GM23338 (cell line): ENCODE measurements around the gene TCF3. TPM values are rescaled to one million over a fixed set of nuclear protein-coding genes. Genes with fewer than 3 reads are reported as not detected.

Experiments used
- ATAC-seq: fragments of 200-7000 bp; cut with Tn5 transposase; 3 replicates; pipeline ENCODE4 v1.9.1; 2020
- DNase-seq: peaks from one replicate; pipeline ENCODE4 v3.0.0-alpha.2; 2015; ENCODE audit warnings: low spot score
- H2AFZ ChIP-seq: fragments of 200-600 bp; sonication (generic); 2 replicates; pipeline ENCODE4 v1.8.0; 2016; ENCODE audit warnings: antibody characterized with exemption, mild to moderate bottlenecking, moderate library complexity
- H3F3A ChIP-seq: fragments of 200-600 bp; sonication (generic); replicated peaks from 2 replicates; pipeline ENCODE4 v1.8.0; 2017; ENCODE audit warnings: antibody characterized with exemption, mixed run types, low read depth
- H3K27ac ChIP-seq: fragments of 200-600 bp; sonication (generic); 2 replicates; pipeline ENCODE4 v1.6.1; 2016; ENCODE audit warnings: low read depth
- H3K27me3 ChIP-seq: fragments of 200-600 bp; sonication (generic); 2 replicates; pipeline ENCODE4 v1.8.0; 2016; ENCODE audit warnings: mild to moderate bottlenecking, mixed run types, moderate library complexity; ENCODE audit not compliant: insufficient read depth
- H3K36me3 ChIP-seq: fragments of 200-600 bp; sonication (generic); 2 replicates; pipeline ENCODE4 v1.8.0; 2016; ENCODE audit warnings: mild to moderate bottlenecking; ENCODE audit not compliant: insufficient read depth
- H3K4me1 ChIP-seq: fragments of 200-600 bp; sonication (generic); 2 replicates; pipeline ENCODE4 v1.8.0; 2016; ENCODE audit warnings: mild to moderate bottlenecking, moderate library complexity; ENCODE audit not compliant: insufficient read depth
- H3K4me2 ChIP-seq: fragments of 200-600 bp; sonication (generic); 2 replicates; pipeline ENCODE4 v1.7.1; 2017; ENCODE audit warnings: mixed run types
- H3K4me3 ChIP-seq: fragments of 200-600 bp; sonication (generic); 2 replicates; pipeline ENCODE4 v1.6.1; 2016; ENCODE audit warnings: mixed run types
- H3K79me2 ChIP-seq: fragments of 200-600 bp; sonication (generic); replicated peaks from 2 replicates; pipeline ENCODE4 v1.8.0; 2017; ENCODE audit warnings: mild to moderate bottlenecking; ENCODE audit not compliant: insufficient read depth
- H3K9me2 ChIP-seq: fragments of 200-600 bp; sonication (generic); 2 replicates; pipeline ENCODE4 v1.8.0; 2017; ENCODE audit not compliant: insufficient read depth
- H4K20me1 ChIP-seq: fragments of 200-600 bp; sonication (generic); replicated peaks from 2 replicates; pipeline ENCODE4 v1.8.0; 2017; ENCODE audit warnings: mild to moderate bottlenecking; ENCODE audit not compliant: insufficient read depth
- H3K27ac Mint-ChIP-seq: 2 replicates; pipeline ENCODE4 v1.8.0; 2020; ENCODE audit warnings: inconsistent platforms, mild to moderate bottlenecking, moderate library complexity, mixed read lengths
- H3K27me3 Mint-ChIP-seq: 3 replicates; pipeline ENCODE4 v1.8.0; 2022; ENCODE audit warnings: low read depth, mild to moderate bottlenecking, moderate library complexity, mixed read lengths, inconsistent platforms; ENCODE audit not compliant: insufficient read depth, poor library complexity
- H3K36me3 Mint-ChIP-seq: 3 replicates; pipeline ENCODE4 v1.8.0; 2021; ENCODE audit warnings: low read depth, mild to moderate bottlenecking, inconsistent platforms, moderate library complexity, mixed read lengths
- H3K4me1 Mint-ChIP-seq: 3 replicates; pipeline ENCODE4 v1.8.0; 2020; ENCODE audit warnings: mild to moderate bottlenecking, inconsistent platforms, mixed read lengths
- H3K4me3 Mint-ChIP-seq: 3 replicates; pipeline ENCODE4 v1.8.0; 2021; ENCODE audit warnings: moderate library complexity, mild to moderate bottlenecking, inconsistent platforms, mixed read lengths
- H3K9me3 Mint-ChIP-seq: 3 replicates; pipeline ENCODE4 v1.8.0; 2020; ENCODE audit warnings: moderate library complexity, mild to moderate bottlenecking, inconsistent platforms, mixed read lengths
- CREB1 ChIP-seq: fragments of 250-450 bp; sonication (Bioruptor Pico); IDR thresholded peaks from 2 replicates; pipeline ENCODE4 v1.5.0; 2020; ENCODE audit warnings: low read depth, mild to moderate bottlenecking, moderate library complexity
- EZH2 ChIP-seq: fragments of 200-600 bp; sonication (generic); IDR thresholded peaks from one replicate; pipeline ENCODE4 v1.8.0; 2017; ENCODE audit warnings: antibody characterized with exemption, mild to moderate bottlenecking, low read depth; ENCODE audit not compliant: unreplicated experiment
- EZH2phosphoT487 ChIP-seq: fragments of 200-600 bp; sonication (generic); IDR thresholded peaks from one replicate; pipeline ENCODE4 v1.8.1; 2018; ENCODE audit warnings: antibody characterized with exemption; ENCODE audit not compliant: unreplicated experiment
- JUNB ChIP-seq: IDR thresholded peaks from one replicate; pipeline ENCODE4 v1.6.1; 2016; ENCODE audit warnings: antibody characterized with exemption; ENCODE audit not compliant: unreplicated experiment
- NANOG ChIP-seq: IDR thresholded peaks from 2 replicates; pipeline ENCODE4 v1.6.1; 2016; ENCODE audit warnings: antibody characterized with exemption, borderline replicate concordance
- POLR2AphosphoS5 ChIP-seq: IDR thresholded peaks from 2 replicates; pipeline ENCODE4 v1.6.1; 2016; ENCODE audit warnings: antibody characterized with exemption, low read depth
- STAT1 ChIP-seq: IDR thresholded peaks from one replicate; pipeline ENCODE4 v1.6.1; 2016; ENCODE audit warnings: antibody characterized with exemption; ENCODE audit not compliant: unreplicated experiment
- ZNF114 ChIP-seq: fragments of 250-450 bp; sonication (Bioruptor Pico); IDR thresholded peaks from 2 replicates; pipeline ENCODE4 v1.5.0; 2020; ENCODE audit warnings: mild to moderate bottlenecking, moderate library complexity
- ZNF331 ChIP-seq: fragments of 250-450 bp; sonication (Bioruptor Pico); IDR thresholded peaks from 2 replicates; pipeline ENCODE4 v1.5.0; 2020; ENCODE audit warnings: low read depth, mild to moderate bottlenecking, moderate library complexity
- polyA plus RNA-seq: library from polyadenylated mRNA; unstranded; fragments of >200 nt; fragmentation: Nextera tagmentation; extraction: Ambion mirVana; gene quantifications from 2 replicates; pipeline ENCODE4 v1.2.1, GENCODE V29; 2016
- total RNA-seq: library from RNA; depleted of rRNA; stranded (reverse); fragments of >200 nt; shearing (Covaris generic); gene quantifications from 2 replicates; pipeline ENCODE4 v1.2.3, GENCODE V29; 2014
- TF ChIP-seq, protein P1 (sequence below), 2 experiments: fragments of 200-600 bp in 1 of 2; sonication (generic) in 1 of 2; conservative IDR thresholded peaks; 2 replicates each; pipeline versions ENCODE4 v1.5.1 to v1.6.1; 2016 to 2017; ENCODE audit warnings: antibody characterized with exemption in 2 of 2, low read depth in 2 of 2, mild to moderate bottlenecking in 2 of 2, moderate library complexity in 1 of 2
- TF ChIP-seq, protein P2 (sequence below): IDR thresholded peaks from one replicate; pipeline ENCODE4 v1.6.1; 2018; ENCODE audit warnings: antibody characterized with exemption; ENCODE audit not compliant: unreplicated experiment
- TF ChIP-seq, protein P3 (sequence below): fragments of 250-450 bp; sonication (Bioruptor Pico); IDR thresholded peaks from 2 replicates; pipeline ENCODE4 v1.5.0; 2020; ENCODE audit warnings: mild to moderate bottlenecking, moderate library complexity
- TF ChIP-seq, protein P4 (sequence below): IDR thresholded peaks from 2 replicates; pipeline ENCODE4 v1.6.1; 2016; ENCODE audit warnings: antibody characterized with exemption

Gene TCF3
- total and polyA plus RNA-seq, 2 experiments from 2014 or later, result 166 to 383 TPM

DNA sequence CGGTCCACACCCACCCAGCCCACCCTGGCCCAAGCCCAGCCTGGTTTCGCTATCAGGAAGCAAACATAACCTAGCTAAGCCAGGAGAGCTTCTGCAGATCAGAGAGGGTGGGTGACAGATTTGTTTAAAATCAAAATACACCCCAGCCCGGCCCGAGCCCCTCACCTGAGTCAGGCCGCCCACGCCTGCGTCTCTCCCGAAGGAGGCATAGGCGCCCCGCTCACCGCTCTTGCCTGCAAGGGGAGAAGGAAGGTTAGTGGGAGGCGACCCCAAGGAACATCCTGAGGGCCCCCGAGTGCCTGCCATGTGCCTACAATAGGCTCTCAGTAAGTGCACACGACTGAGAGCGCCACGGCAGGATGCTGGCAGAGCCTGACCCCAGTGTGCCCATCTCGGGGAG is 25.2 kb downstream of the TCF3 start (continued):
- TF ChIP-seq, protein P1, sequence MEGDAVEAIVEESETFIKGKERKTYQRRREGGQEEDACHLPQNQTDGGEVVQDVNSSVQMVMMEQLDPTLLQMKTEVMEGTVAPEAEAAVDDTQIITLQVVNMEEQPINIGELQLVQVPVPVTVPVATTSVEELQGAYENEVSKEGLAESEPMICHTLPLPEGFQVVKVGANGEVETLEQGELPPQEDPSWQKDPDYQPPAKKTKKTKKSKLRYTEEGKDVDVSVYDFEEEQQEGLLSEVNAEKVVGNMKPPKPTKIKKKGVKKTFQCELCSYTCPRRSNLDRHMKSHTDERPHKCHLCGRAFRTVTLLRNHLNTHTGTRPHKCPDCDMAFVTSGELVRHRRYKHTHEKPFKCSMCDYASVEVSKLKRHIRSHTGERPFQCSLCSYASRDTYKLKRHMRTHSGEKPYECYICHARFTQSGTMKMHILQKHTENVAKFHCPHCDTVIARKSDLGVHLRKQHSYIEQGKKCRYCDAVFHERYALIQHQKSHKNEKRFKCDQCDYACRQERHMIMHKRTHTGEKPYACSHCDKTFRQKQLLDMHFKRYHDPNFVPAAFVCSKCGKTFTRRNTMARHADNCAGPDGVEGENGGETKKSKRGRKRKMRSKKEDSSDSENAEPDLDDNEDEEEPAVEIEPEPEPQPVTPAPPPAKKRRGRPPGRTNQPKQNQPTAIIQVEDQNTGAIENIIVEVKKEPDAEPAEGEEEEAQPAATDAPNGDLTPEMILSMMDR (conservative IDR thresholded peaks at IDR 0.05; ENCODE audit: low read depth in 2 of 2), result no peak

DNA sequence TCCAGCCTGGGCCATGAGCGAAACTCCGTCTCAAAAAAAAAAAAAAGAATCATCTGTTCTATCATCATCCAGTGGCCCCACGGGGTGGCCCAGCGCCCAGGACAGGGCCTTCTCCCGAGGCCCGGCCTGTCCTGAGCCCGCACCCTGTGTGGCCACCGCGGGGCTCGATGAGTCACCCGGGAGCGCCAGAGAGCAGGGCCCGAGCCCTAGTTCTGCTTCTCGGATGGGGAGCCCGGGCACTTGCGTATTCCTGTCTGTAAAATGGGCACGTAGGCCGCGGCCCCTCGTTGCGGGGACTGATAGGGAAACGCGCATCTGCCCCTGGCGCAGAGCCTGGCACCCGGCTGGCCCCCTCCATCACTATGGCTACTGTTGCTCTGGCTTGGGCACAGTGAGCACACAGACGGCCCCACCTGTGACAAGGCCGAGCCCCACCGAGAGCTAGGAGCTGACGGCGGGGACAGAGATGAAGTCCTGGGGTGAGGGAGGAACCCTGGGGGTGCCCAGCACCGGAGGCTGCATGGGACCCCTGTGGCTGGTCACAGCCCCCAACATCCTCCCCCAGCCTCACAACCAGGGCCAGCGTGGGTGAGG is 25.9 kb downstream of the TCF3 start:
- Mint-ChIP-seq H3K27ac (no peak overlapping the region), H3K36me3 (peaks cover 40% of the 10 kb centered on the region), H3K4me3 (no peak overlapping the region), H3K4me1 (peaks cover 8% of the 10 kb centered on the region), H3K27me3 (peaks cover 18% of the 10 kb centered on the region), H3K9me3 (no peaks in the 10 kb centered on the region)
- H3K4me1 ChIP-seq, result no peaks in the 10 kb centered on the region
- DNase-seq (no peak), ATAC-seq (peak; percentile 20)
- peaks cover 9% of the 10 kb centered on the region for H3K79me2 ChIP-seq
- peaks cover 29% of the 10 kb centered on the region for H4K20me1 ChIP-seq
- no peak overlapping the region for H3K4me2 ChIP-seq
- H2AFZ ChIP-seq, result no peak overlapping the region
- H3K27ac ChIP-seq, result 0 out of 2 replicates have a peak overlapping the region, but pooled peaks have one; percentile 39
- no peaks in the 10 kb centered on the region for H3K27me3 ChIP-seq
- H3K9me2 ChIP-seq, result no peaks in the 10 kb centered on the region
- peaks cover 11% of the 10 kb centered on the region; the same call in 1 of the 2 replicates for H3K36me3 ChIP-seq
- no peak overlapping the region for H3K4me3 ChIP-seq
- H3F3A ChIP-seq, result peaks cover 12% of the 10 kb centered on the region; the same call in 1 of the 2 replicates
- TF ChIP-seq JUNB (no peak), EZH2 (no peak), STAT1 (no peak), EZH2phosphoT487 (no peak), NANOG (no peak), CREB1 (CRISPR knock-in tag) (no peak), ZNF114 (CRISPR knock-in tag) (no peak), ZNF331 (CRISPR knock-in tag) (no peak), POLR2AphosphoS5 (no peak)
- TF ChIP-seq, protein P2, sequence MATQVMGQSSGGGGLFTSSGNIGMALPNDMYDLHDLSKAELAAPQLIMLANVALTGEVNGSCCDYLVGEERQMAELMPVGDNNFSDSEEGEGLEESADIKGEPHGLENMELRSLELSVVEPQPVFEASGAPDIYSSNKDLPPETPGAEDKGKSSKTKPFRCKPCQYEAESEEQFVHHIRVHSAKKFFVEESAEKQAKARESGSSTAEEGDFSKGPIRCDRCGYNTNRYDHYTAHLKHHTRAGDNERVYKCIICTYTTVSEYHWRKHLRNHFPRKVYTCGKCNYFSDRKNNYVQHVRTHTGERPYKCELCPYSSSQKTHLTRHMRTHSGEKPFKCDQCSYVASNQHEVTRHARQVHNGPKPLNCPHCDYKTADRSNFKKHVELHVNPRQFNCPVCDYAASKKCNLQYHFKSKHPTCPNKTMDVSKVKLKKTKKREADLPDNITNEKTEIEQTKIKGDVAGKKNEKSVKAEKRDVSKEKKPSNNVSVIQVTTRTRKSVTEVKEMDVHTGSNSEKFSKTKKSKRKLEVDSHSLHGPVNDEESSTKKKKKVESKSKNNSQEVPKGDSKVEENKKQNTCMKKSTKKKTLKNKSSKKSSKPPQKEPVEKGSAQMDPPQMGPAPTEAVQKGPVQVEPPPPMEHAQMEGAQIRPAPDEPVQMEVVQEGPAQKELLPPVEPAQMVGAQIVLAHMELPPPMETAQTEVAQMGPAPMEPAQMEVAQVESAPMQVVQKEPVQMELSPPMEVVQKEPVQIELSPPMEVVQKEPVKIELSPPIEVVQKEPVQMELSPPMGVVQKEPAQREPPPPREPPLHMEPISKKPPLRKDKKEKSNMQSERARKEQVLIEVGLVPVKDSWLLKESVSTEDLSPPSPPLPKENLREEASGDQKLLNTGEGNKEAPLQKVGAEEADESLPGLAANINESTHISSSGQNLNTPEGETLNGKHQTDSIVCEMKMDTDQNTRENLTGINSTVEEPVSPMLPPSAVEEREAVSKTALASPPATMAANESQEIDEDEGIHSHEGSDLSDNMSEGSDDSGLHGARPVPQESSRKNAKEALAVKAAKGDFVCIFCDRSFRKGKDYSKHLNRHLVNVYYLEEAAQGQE, result no peak
- TF ChIP-seq, protein P3, sequence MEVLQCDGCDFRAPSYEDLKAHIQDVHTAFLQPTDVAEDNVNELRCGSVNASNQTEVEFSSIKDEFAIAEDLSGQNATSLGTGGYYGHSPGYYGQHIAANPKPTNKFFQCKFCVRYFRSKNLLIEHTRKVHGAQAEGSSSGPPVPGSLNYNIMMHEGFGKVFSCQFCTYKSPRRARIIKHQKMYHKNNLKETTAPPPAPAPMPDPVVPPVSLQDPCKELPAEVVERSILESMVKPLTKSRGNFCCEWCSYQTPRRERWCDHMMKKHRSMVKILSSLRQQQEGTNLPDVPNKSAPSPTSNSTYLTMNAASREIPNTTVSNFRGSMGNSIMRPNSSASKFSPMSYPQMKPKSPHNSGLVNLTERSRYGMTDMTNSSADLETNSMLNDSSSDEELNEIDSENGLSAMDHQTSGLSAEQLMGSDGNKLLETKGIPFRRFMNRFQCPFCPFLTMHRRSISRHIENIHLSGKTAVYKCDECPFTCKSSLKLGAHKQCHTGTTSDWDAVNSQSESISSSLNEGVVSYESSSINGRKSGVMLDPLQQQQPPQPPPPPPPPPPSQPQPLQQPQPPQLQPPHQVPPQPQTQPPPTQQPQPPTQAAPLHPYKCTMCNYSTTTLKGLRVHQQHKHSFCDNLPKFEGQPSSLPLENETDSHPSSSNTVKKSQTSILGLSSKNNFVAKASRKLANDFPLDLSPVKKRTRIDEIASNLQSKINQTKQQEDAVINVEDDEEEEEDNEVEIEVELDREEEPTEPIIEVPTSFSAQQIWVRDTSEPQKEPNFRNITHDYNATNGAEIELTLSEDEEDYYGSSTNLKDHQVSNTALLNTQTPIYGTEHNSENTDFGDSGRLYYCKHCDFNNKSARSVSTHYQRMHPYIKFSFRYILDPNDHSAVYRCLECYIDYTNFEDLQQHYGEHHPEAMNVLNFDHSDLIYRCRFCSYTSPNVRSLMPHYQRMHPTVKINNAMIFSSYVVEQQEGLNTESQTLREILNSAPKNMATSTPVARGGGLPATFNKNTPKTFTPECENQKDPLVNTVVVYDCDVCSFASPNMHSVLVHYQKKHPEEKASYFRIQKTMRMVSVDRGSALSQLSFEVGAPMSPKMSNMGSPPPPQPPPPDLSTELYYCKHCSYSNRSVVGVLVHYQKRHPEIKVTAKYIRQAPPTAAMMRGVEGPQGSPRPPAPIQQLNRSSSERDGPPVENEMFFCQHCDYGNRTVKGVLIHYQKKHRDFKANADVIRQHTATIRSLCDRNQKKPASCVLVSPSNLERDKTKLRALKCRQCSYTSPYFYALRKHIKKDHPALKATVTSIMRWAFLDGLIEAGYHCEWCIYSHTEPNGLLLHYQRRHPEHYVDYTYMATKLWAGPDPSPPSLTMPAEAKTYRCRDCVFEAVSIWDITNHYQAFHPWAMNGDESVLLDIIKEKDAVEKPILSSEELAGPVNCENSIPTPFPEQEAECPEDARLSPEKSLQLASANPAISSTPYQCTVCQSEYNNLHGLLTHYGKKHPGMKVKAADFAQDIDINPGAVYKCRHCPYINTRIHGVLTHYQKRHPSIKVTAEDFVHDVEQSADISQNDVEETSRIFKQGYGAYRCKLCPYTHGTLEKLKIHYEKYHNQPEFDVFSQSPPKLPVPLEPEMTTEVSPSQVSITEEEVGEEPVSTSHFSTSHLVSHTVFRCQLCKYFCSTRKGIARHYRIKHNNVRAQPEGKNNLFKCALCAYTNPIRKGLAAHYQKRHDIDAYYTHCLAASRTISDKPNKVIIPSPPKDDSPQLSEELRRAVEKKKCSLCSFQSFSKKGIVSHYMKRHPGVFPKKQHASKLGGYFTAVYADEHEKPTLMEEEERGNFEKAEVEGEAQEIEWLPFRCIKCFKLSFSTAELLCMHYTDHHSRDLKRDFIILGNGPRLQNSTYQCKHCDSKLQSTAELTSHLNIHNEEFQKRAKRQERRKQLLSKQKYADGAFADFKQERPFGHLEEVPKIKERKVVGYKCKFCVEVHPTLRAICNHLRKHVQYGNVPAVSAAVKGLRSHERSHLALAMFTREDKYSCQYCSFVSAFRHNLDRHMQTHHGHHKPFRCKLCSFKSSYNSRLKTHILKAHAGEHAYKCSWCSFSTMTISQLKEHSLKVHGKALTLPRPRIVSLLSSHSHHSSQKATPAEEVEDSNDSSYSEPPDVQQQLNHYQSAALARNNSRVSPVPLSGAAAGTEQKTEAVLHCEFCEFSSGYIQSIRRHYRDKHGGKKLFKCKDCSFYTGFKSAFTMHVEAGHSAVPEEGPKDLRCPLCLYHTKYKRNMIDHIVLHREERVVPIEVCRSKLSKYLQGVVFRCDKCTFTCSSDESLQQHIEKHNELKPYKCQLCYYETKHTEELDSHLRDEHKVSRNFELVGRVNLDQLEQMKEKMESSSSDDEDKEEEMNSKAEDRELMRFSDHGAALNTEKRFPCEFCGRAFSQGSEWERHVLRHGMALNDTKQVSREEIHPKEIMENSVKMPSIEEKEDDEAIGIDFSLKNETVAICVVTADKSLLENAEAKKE (CRISPR knock-in tag), result no peak
- TF ChIP-seq, protein P4, sequence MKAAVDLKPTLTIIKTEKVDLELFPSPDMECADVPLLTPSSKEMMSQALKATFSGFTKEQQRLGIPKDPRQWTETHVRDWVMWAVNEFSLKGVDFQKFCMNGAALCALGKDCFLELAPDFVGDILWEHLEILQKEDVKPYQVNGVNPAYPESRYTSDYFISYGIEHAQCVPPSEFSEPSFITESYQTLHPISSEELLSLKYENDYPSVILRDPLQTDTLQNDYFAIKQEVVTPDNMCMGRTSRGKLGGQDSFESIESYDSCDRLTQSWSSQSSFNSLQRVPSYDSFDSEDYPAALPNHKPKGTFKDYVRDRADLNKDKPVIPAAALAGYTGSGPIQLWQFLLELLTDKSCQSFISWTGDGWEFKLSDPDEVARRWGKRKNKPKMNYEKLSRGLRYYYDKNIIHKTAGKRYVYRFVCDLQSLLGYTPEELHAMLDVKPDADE, result no peak
